Activated CD4-positive, alpha-beta T cell treated with anti-CD3 and anti-CD28 coated beads, Interleukin-2, amount 50 U/mL, for 16 hours (primary cell): ENCODE results near the gene MYO16.
"Not testable (repeated sequence)": the region's sequence is repeated elsewhere in the genome, so short reads cannot be mapped to it uniquely, and the experiment has no call there.

Experiments used
- DNase-seq: peaks from one replicate; pipeline ENCODE4 v3.0.0-alpha.2; 2020

The MYO16 gene

GRCh38 chr13:108991416-108991815, 362.0 kb downstream of the MYO16 start:
- not testable (repeated sequence) for DNase-seq

GRCh38 chr13:108993346-108993745, 363.9 kb downstream of the MYO16 start:
- DNase-seq: no peak

GRCh38 chr13:108996430-108996829, 367.0 kb downstream of the MYO16 start:
- no peak for DNase-seq

GRCh38 chr13:109000207-109000606, 370.8 kb downstream of the MYO16 start:
- DNase-seq: no peak

- DNase-seq: no peak
Observed at GRCh38 chr13:109002934-109003333, 373.5 kb downstream of the MYO16 start.

- no peak for DNase-seq
Observed at GRCh38 chr13:109007946-109008345, 378.5 kb downstream of the MYO16 start.

- DNase-seq: no peak
Observed at GRCh38 chr13:109009756-109010155, 380.3 kb downstream of the MYO16 start.

GRCh38 chr13:109010912-109011311, 381.5 kb downstream of the MYO16 start:
- DNase-seq: no peak

- DNase-seq: no peak
Observed at GRCh38 chr13:109012115-109012514, 382.7 kb downstream of the MYO16 start.

GRCh38 chr13:109021558-109021957, 392.1 kb downstream of the MYO16 start:
- no peak for DNase-seq

- DNase-seq: no peak
Observed at GRCh38 chr13:109024611-109025010, 395.2 kb downstream of the MYO16 start.

GRCh38 chr13:109026266-109026665, 396.9 kb downstream of the MYO16 start:
- no peak for DNase-seq

GRCh38 chr13:109028624-109029023, 399.2 kb downstream of the MYO16 start:
- DNase-seq: no peak

- no peak for DNase-seq
Observed at GRCh38 chr13:109033090-109033489, 403.7 kb downstream of the MYO16 start.

GRCh38 chr13:109036078-109036780, 406.8 kb downstream of the MYO16 start:
- DNase-seq: no peak

GRCh38 chr13:109043636-109044035, 414.2 kb downstream of the MYO16 start:
- DNase-seq: no peak

GRCh38 chr13:109055850-109056249, 426.4 kb downstream of the MYO16 start:
- no peak for DNase-seq

- no peak for DNase-seq
Observed at GRCh38 chr13:109058087-109058486, 428.7 kb downstream of the MYO16 start.

GRCh38 chr13:109072505-109072904, 443.1 kb downstream of the MYO16 start:
- no peak for DNase-seq

- DNase-seq: no peak
Observed at GRCh38 chr13:109074436-109074835, 445.0 kb downstream of the MYO16 start.

- no peak for DNase-seq
Observed at GRCh38 chr13:109074853-109075252, 445.4 kb downstream of the MYO16 start.

- no peak for DNase-seq
Observed at GRCh38 chr13:109087916-109088623, 458.7 kb downstream of the MYO16 start.

- DNase-seq: no peak
Observed at GRCh38 chr13:109088624-109088917, 459.2 kb downstream of the MYO16 start.

GRCh38 chr13:109090796-109091195, 461.4 kb downstream of the MYO16 start:
- DNase-seq: no peak

- no peak for DNase-seq
Observed at GRCh38 chr13:109091249-109091648, 461.8 kb downstream of the MYO16 start.
